HEK293T (cell line): Measurements from ENCODE around the gene TPCN1.

Experiments used
- BHLHE40 ChIP-seq: fragments of 450-650 bp; IDR thresholded peaks from 2 replicates; pipeline ENCODE4 v1.6.1; 2016; ENCODE audit warnings: mild to moderate bottlenecking, moderate library complexity, borderline replicate concordance
- CTBP1 ChIP-seq: fragments of 450-650 bp; IDR thresholded peaks from 2 replicates; pipeline ENCODE4 v1.6.1; 2016; ENCODE audit warnings: borderline replicate concordance
- ELF4 ChIP-seq: fragments of 450-650 bp; IDR thresholded peaks from 2 replicates; pipeline ENCODE4 v1.6.1; 2017; ENCODE audit warnings: antibody characterized with exemption
- HDGF ChIP-seq: fragments of 450-650 bp; IDR thresholded peaks from 2 replicates; pipeline ENCODE4 v1.6.1; 2017; ENCODE audit warnings: antibody characterized with exemption, borderline replicate concordance
- L3MBTL2 ChIP-seq: fragments of 450-650 bp; conservative IDR thresholded peaks from 2 replicates; pipeline ENCODE4 v1.6.1; 2016; ENCODE audit warnings: mild to moderate bottlenecking
- SP1 ChIP-seq: fragments of 450-650 bp; IDR thresholded peaks from 2 replicates; pipeline ENCODE4 v1.6.1; 2017

- TF ChIP-seq BHLHE40 = no peak
- no peak for TF ChIP-seq L3MBTL2
- no peak for TF ChIP-seq ELF4
- TF ChIP-seq HDGF = no peak
- no peak for TF ChIP-seq SP1
- TF ChIP-seq CTBP1 = no peak
Measured at GRCh38 chr12:113226696-113227568, 5.7 kb downstream of the TPCN1 start.
